Smooth muscle cell (in vitro differentiated cells): ENCODE measurements around the gene DCAF8. TPM values are rescaled to one million over a fixed set of nuclear protein-coding genes. Genes with fewer than 3 reads are reported as not detected.
"Not testable (repeated sequence)": the region's sequence is repeated elsewhere in the genome, so short reads cannot be mapped to it uniquely, and the experiment has no call there.

Source experiments
- DNase-seq: peaks from one replicate; lab custom pipeline; 2025; ENCODE audit not compliant: unreplicated experiment; lab: John Stamatoyannopoulos, UW
- H2AFZ ChIP-seq: fragments of 200-600 bp; sonication (generic); 2 replicates; pipeline ENCODE4 v1.6.0; 2016; ENCODE audit warnings: antibody characterized with exemption, low read depth, mild to moderate bottlenecking
- H3F3A ChIP-seq: fragments of 200-600 bp; sonication (generic); 2 replicates; pipeline ENCODE4 v1.6.0; 2017; ENCODE audit warnings: antibody characterized with exemption, low read depth
- H3K27ac ChIP-seq: fragments of 200-600 bp; sonication (generic); 2 replicates; pipeline ENCODE4 v1.5.1; 2016; ENCODE audit warnings: low read depth, mild to moderate bottlenecking
- H3K27me3 ChIP-seq: fragments of 200-600 bp; sonication (generic); 2 replicates; pipeline ENCODE4 v1.6.1; 2016; ENCODE audit warnings: low read depth, mild to moderate bottlenecking
- H3K36me3 ChIP-seq: fragments of 200-600 bp; sonication (generic); 2 replicates; pipeline ENCODE4 v1.5.1; 2016; ENCODE audit warnings: low read depth
- H3K4me1 ChIP-seq: fragments of 200-600 bp; sonication (generic); 2 replicates; pipeline ENCODE4 v1.5.1; 2016; ENCODE audit warnings: low read depth
- H3K4me2 ChIP-seq: fragments of 200-600 bp; sonication (generic); 2 replicates; pipeline ENCODE4 v1.6.0; 2016; ENCODE audit warnings: mild to moderate bottlenecking
- H3K4me3 ChIP-seq: fragments of 200-600 bp; sonication (generic); 2 replicates; pipeline ENCODE4 v1.5.1; 2016; ENCODE audit warnings: mild to moderate bottlenecking
- H3K79me2 ChIP-seq: fragments of 200-600 bp; sonication (generic); 2 replicates; pipeline ENCODE4 v1.6.0; 2016; ENCODE audit warnings: low read depth, mild to moderate bottlenecking
- H3K9ac ChIP-seq: fragments of 200-600 bp; sonication (generic); 2 replicates; pipeline ENCODE4 v1.6.0; 2016; ENCODE audit warnings: low read depth
- H3K9me3 ChIP-seq: fragments of 200-600 bp; sonication (generic); replicated peaks from 2 replicates; pipeline ENCODE4 v1.5.1; 2016; ENCODE audit warnings: low read depth
- H4K20me1 ChIP-seq: fragments of 200-600 bp; sonication (generic); 2 replicates; pipeline ENCODE4 v1.6.0; 2016; ENCODE audit warnings: low read depth
- WGBS: methylation state at CpG from one replicate; pipeline ENCODE4 v1.1.7; 2016; ENCODE audit warnings: low lambda C conversion rate; 5-methylcytosine and 5-hydroxymethylcytosine counted together
- polyA plus RNA-seq: library from polyadenylated mRNA; unstranded; fragments of >200 nt; fragmentation: Nextera tagmentation; extraction: Ambion mirVana; gene quantifications from 2 replicates; pipeline ENCODE4 v1.2.1, GENCODE V29; 2016
- total RNA-seq: library from RNA; depleted of rRNA; stranded (reverse); fragments of >200 nt; gene quantifications from 2 replicates; pipeline ENCODE4 v1.2.3, GENCODE V29; 2014
- TF ChIP-seq, protein P1 (sequence below): fragments of 200-600 bp; sonication (generic); IDR thresholded peaks from 2 replicates; pipeline ENCODE4 v1.5.1; 2017; ENCODE audit warnings: borderline replicate concordance, mild to moderate bottlenecking, antibody characterized with exemption; ENCODE audit not compliant: insufficient read depth, poor library complexity, severe bottlenecking

The DCAF8 gene
- total and polyA plus RNA-seq, 2 experiments from 2014 or later, result 63.6 to 79.9 TPM

DNA sequence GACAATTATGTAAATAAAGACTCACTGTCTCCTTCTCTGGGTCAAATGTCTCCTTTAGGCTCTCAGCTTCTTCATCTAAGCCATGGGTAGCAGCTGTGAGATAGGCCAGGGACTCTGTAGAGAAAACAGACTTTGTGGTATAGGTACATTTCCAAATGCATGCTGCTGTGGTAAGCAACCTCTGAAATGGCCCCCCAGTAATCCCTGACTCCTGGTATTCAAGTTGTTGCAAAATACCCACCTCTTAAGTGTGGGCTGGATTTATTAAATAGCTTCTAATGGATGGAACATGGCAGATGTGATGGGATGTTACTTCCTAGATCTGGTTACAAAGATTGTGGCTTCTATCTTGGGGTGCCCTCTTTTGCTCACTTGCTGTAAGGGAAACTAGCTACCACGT, 33.7 kb upstream of the DCAF8 start:
- H3K27ac ChIP-seq, result peak overlapping the region; percentile 1
- no peaks in the 10 kb centered on the region for H3K27me3 ChIP-seq
- TF ChIP-seq, protein P1, sequence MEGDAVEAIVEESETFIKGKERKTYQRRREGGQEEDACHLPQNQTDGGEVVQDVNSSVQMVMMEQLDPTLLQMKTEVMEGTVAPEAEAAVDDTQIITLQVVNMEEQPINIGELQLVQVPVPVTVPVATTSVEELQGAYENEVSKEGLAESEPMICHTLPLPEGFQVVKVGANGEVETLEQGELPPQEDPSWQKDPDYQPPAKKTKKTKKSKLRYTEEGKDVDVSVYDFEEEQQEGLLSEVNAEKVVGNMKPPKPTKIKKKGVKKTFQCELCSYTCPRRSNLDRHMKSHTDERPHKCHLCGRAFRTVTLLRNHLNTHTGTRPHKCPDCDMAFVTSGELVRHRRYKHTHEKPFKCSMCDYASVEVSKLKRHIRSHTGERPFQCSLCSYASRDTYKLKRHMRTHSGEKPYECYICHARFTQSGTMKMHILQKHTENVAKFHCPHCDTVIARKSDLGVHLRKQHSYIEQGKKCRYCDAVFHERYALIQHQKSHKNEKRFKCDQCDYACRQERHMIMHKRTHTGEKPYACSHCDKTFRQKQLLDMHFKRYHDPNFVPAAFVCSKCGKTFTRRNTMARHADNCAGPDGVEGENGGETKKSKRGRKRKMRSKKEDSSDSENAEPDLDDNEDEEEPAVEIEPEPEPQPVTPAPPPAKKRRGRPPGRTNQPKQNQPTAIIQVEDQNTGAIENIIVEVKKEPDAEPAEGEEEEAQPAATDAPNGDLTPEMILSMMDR, result no peak
- WGBS, result 93% methylated on average over 1 of the region's 1 CpG
- H3K4me3 ChIP-seq, result no peak overlapping the region
- H3K4me2 ChIP-seq, result no peak overlapping the region
- H3F3A ChIP-seq, result peaks cover 51% of the 10 kb centered on the region
- peaks cover 57% of the 10 kb centered on the region for H3K36me3 ChIP-seq
- no peaks in the 10 kb centered on the region for H3K9me3 ChIP-seq
- no peak overlapping the region for H2AFZ ChIP-seq
- no peaks in the 10 kb centered on the region for H3K4me1 ChIP-seq
- no peak overlapping the region for H3K9ac ChIP-seq
- H4K20me1 ChIP-seq, result peaks cover 97% of the 10 kb centered on the region
- H3K79me2 ChIP-seq, result peaks cover 16% of the 10 kb centered on the region
- DNase-seq, result no peak

DNA sequence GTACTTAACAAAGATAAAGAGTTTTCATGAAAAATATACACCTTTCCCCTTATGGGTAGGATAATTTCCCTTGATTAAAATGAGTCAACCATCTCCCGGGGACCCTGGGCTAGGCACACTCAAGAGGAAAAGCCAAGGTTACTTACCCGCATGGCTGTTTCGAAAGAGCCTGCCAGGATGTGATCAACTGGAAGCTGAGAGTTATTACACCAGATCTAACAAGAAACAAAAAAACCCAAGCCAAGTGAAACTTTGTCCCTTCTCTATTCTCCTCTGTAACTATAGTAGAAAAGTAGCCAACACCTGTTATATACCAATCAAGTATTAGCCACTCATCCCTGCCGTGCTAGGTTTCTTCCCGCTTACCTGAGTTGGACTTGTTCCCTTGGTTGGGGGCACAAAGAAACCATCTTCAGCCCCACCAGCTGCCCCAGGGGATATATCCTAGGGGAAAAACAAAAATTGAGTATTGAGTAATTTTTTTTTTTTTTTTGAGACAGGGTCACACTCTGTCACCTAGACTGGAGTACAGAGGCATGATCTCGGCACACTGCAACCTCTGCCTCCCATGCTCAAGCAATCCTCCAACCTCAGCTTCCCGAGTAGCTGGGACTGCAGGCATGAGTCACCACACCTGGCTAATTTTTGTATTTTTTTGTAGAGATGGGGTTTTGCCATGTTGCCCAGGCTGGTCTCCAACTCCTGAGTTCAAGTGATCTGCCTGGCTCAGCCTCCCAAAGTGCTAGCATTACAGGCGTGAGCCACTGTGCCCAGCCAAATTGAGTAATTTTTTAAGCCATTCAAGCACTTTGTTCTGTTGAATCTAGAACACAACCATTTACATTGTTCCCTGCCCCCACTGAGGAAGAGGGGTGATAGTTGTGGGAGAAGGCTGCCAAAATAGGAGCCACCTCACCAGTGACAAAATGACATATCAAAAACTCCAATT, 30.9 kb upstream of the DCAF8 start:
- Histone ChIP-seq H3K79me2 (peaks cover 2% of the 10 kb centered on the region), H3K27me3 (no peaks in the 10 kb centered on the region), H3K4me3 (no peak overlapping the region), H3K9me3 (no peaks in the 10 kb centered on the region), H3K4me1 (no peaks in the 10 kb centered on the region), H2AFZ (no peak overlapping the region), H3K9ac (no peak overlapping the region), H3K36me3 (peaks cover 56% of the 10 kb centered on the region), H3F3A (peaks cover 71% of the 10 kb centered on the region), H3K4me2 (no peak overlapping the region), H4K20me1 (peaks cover 83% of the 10 kb centered on the region), H3K27ac (peak overlapping the region; percentile 26)
- TF ChIP-seq, protein P1, result no peak
- DNase-seq, result no peak
- 90% methylated on average over 8 of the region's 8 CpGs for WGBS

DNA sequence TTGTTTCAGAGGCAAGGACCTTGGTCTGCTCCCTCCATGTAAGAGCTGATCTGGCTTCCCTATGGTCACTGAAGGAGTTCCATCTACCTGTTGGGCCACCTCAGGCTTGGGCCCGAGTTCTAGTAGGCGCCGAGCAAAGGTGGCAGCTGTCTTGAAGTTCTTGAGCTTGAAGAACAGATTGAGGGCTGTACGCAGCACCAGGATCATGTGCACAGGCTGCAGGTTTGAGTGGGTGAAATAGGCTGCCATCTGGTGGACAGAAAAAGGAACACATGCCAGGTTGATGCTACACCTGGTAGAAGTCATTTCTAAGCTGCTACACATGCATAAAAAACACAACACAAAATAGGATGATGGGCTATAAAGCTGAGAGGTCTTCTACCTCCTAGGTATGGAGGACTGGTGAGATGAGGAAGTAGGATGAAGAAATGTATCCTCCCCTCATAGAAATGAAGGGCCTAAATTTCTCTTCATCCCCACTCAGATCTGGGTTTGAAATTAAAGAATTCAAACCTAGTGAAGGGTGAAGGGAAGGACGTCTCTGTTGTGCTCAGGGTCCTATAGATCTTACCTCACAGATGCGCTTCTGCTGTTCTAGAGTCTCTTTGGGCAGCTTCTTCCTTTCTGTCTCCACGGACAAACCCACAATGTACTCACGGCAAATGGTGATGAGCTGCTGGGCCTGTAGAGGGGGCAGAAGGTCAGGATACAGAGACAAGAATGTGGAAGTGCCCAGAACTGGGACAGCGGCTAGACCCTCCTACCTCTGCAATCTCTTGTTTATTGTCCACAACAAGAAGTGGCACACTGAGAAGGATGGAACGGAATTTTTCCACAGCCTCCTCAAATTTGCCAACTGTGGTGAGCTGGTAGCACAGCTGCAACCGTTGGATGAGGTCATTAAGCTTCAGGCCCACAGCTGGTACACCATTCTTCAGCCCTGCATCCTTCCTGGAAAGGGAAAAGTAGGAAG, 29.2 kb upstream of the DCAF8 start:
- Histone ChIP-seq H3K27ac (no peak overlapping the region), H3K4me3 (no peak overlapping the region), H3K4me1 (no peaks in the 10 kb centered on the region), H3F3A (peaks cover 65% of the 10 kb centered on the region), H2AFZ (no peak overlapping the region), H3K9me3 (no peaks in the 10 kb centered on the region), H4K20me1 (peaks cover 66% of the 10 kb centered on the region), H3K79me2 (no peaks in the 10 kb centered on the region), H3K36me3 (peaks cover 42% of the 10 kb centered on the region), H3K27me3 (no peaks in the 10 kb centered on the region), H3K4me2 (no peak overlapping the region), H3K9ac (no peak overlapping the region)
- TF ChIP-seq, protein P1, result peak; percentile 72
- DNase-seq, result no peak
- WGBS, result 80% methylated on average over 11 of the region's 11 CpGs

DNA sequence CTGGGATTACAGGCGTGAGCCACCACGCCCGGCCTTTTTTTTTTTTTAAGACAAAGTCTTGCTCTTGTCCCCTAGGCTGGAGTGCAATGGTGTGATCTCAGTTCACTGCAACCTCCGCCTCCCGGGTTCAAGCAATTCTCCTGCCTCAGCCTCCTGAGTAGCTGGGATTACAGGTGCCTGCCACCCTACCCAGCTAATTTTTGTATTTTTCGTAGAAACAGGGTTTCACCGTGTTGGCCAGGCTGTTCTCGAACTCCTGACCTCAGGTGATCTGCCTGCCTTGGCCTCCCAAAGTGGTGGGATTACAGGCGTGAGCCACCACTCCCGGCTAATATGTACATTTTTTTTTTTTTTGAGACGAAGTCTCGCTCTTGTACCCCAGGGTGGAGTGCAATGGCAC, 25.4 kb upstream of the DCAF8 start:
- 97% methylated on average over 12 of the region's 12 CpGs for WGBS
- H3K4me2 ChIP-seq, H3K4me3 ChIP-seq, H3K9ac ChIP-seq, H2AFZ ChIP-seq, H3K27ac ChIP-seq, DNase-seq, H3K9me3 ChIP-seq, H3K27me3 ChIP-seq: not testable (repeated sequence)
- H3K4me1 ChIP-seq, result peaks cover 15% of the 10 kb centered on the region
- H3F3A ChIP-seq, result peaks cover 38% of the 10 kb centered on the region
- H3K36me3 ChIP-seq, result peaks cover 21% of the 10 kb centered on the region
- peaks cover 31% of the 10 kb centered on the region for H4K20me1 ChIP-seq
- peaks cover 12% of the 10 kb centered on the region for H3K79me2 ChIP-seq
